ENCODE data around the gene GRK5. TPM values are rescaled to one million over a fixed set of nuclear protein-coding genes. Genes with fewer than 3 reads are reported as not detected.

The GRK5 gene
- total RNA-seq, 4 donors from 2014 or later, result 43.5 to 61.7 (median 48.9) TPM

DNA sequence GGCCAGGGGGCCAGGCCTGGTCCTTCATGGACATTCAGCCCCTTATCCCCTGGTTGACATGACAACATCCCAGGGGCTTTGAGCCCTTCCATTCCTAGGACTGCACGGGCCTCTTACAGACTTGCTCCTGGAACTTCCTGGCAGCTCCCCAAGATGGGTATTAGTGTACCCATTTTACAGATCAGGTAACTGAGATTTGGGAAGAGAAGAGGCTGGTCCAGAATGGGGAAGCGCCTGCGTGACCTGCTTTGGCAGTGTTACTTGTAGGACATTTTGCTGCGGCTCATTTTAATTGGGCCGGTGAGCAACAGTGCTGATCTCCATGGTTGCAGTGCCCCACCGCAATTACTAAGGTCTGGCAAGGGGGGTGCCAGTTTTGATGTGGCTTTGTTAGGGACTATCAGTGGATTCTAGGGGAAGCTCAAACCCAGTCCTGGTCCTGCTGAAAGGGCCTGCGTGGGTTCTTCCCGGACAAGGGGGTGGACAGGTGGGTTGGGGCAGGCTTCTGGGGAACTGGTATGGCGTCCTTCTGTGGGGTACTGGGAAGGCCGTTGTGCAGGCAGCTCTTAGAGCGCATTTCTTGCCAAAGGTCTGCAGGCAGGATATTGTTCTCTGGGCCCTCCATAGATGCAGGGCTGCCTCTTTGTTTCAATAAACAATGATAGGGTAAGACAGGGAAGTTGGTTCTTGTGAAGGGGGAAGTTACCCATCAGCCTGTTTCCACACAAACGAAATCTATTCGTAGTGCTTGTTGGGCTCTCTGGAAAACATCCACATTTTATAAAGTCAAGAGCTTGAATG, 197.5 kb downstream of the GRK5 start:
- H3K36me3 ChIP-seq, result peaks cover 0 to 2% (median 0%) of the 10 kb centered on the region in 3 donors
- 67 to 79% methylated on average over 13 of the region's 13 CpGs for WGBS, 2 donors
- H3K4me1 ChIP-seq, result peaks cover 0 to 54% (median 0%) of the 10 kb centered on the region in 4 donors

DNA sequence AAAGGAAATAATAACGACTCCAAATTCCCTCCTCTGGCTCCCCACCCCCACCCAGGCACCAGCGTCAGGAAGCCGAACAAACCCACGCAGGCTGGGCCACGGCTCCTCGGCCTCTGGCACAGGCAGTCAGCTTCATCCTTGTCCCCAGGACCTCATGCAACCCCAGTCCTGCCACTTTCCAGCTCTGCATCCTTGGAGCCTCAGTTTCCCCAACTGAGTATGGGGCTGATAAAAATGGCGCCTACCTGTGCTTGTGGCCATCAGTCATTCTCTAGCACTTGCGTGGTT, 198.1 kb downstream of the GRK5 start:
- Histone ChIP-seq H3K4me1 (peaks cover 0 to 58% (median 0%) of the 10 kb centered on the region in 4 donors), H3K4me3 (no peak overlapping the region), H3K27me3 (no peaks in the 10 kb centered on the region), H3K27ac (peak overlapping the region in 3 of 4 donors; percentile 10 to 53 (median 41)), H3K36me3 (no peaks in the 10 kb centered on the region), H3K9me3 (no peaks in the 10 kb centered on the region)
- TF ChIP-seq POLR2A (IDR thresholded peaks at IDR 0.05), result no peak
- TF ChIP-seq EP300 (IDR thresholded peaks at IDR 0.05), result no peak
- TF ChIP-seq, protein P1, sequence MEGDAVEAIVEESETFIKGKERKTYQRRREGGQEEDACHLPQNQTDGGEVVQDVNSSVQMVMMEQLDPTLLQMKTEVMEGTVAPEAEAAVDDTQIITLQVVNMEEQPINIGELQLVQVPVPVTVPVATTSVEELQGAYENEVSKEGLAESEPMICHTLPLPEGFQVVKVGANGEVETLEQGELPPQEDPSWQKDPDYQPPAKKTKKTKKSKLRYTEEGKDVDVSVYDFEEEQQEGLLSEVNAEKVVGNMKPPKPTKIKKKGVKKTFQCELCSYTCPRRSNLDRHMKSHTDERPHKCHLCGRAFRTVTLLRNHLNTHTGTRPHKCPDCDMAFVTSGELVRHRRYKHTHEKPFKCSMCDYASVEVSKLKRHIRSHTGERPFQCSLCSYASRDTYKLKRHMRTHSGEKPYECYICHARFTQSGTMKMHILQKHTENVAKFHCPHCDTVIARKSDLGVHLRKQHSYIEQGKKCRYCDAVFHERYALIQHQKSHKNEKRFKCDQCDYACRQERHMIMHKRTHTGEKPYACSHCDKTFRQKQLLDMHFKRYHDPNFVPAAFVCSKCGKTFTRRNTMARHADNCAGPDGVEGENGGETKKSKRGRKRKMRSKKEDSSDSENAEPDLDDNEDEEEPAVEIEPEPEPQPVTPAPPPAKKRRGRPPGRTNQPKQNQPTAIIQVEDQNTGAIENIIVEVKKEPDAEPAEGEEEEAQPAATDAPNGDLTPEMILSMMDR (IDR thresholded peaks at IDR 0.05), result no peak
- 48 to 49% methylated on average over 8 of the region's 8 CpGs for WGBS, 2 donors
- no peak for DNase-seq (ENCODE audit: low spot score in 2 of 2)

More for the DNA sequence above, 197.5 kb downstream of the GRK5 start:
- Histone ChIP-seq H3K27ac (peak overlapping the region in 3 of 4 donors; percentile 10 to 53 (median 41)), H3K9me3 (no peaks in the 10 kb centered on the region), H3K4me3 (no peak overlapping the region), H3K27me3 (no peaks in the 10 kb centered on the region)
- no peak for DNase-seq (ENCODE audit: low spot score in 2 of 2)
- TF ChIP-seq POLR2A (IDR thresholded peaks at IDR 0.05), result no peak
- no peak for TF ChIP-seq EP300 (IDR thresholded peaks at IDR 0.05)
- TF ChIP-seq, protein P1 (IDR thresholded peaks at IDR 0.05), result no peak

DNA sequence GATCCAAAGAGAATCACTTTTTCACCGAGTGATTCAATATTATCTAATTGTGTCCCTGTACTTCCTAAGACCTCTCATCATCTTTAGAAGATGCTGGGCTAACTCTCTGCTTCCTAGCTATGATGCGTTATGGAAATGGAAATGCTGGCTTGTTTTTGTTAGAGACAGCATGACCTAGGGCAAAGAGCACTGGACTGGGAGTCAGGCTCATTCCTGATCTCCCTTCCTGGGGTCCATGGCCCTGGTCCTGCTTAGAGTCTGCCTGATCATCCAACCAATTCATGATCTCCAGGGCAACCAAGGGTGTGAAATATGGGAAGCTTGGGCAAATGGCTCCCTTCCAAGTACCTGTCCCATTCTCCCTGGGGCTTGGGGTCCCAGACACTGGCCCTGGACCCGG, 198.8 kb downstream of the GRK5 start:
- Histone ChIP-seq H3K36me3 (no peaks in the 10 kb centered on the region), H3K4me3 (no peak overlapping the region), H3K27ac (peak overlapping the region; percentile 3 to 63 (median 39)), H3K27me3 (no peaks in the 10 kb centered on the region), H3K9me3 (no peaks in the 10 kb centered on the region), H3K4me1 (peaks cover 0 to 56% (median 0%) of the 10 kb centered on the region in 4 donors)
- 92% methylated on average over 3 of the region's 3 CpGs for WGBS, 2 donors
- TF ChIP-seq, protein P1 (IDR thresholded peaks at IDR 0.05), result no peak
- TF ChIP-seq POLR2A (IDR thresholded peaks at IDR 0.05) (no peak), EP300 (IDR thresholded peaks at IDR 0.05) (no peak)
- DNase-seq (ENCODE audit: low spot score in 2 of 2), result no peak

DNA sequence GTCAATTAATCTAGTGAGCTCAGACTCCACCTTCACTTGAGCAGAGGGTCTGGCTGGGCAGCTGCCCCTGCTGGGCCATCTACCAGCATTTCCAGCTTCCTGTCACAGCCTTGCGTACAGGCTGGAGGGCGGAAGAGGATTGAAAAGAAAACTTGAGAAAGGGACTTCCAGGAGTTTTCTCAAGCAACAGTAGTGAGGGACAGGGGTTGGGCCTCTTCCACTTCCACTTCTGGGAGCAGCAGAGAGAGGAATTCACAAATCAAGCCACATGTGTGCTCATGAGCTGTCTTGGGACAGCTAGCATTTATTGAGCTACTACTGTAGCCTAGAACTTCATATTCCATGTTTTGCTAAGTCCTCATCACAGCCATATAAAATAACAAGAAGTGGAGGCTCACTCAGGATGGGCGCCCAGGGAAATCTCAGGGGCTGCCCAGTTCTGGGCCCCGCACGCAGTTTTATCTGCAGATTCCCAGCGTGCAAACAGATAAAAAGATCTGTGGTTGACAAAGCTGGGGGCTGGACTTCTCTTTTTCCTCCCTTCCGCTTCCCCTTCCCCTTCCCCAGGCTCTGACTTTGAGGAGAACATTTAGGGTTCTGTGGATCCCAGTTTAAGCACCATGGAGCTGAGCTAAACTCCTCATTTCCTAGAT, 199.4 kb downstream of the GRK5 start:
- WGBS, 2 donors, result 88 to 91% methylated on average over 7 of the region's 7 CpGs
- Histone ChIP-seq H3K4me3 (no peak overlapping the region), H3K4me1 (peaks cover 0 to 56% (median 0%) of the 10 kb centered on the region in 4 donors), H3K36me3 (no peaks in the 10 kb centered on the region), H3K27me3 (no peaks in the 10 kb centered on the region), H3K9me3 (no peaks in the 10 kb centered on the region), H3K27ac (peak overlapping the region; percentile 3 to 63 (median 52))
- DNase-seq (ENCODE audit: low spot score in 2 of 2), result no peak
- TF ChIP-seq POLR2A (IDR thresholded peaks at IDR 0.05) (no peak), EP300 (IDR thresholded peaks at IDR 0.05) (no peak)
- TF ChIP-seq, protein P1 (IDR thresholded peaks at IDR 0.05), result no peak

DNA sequence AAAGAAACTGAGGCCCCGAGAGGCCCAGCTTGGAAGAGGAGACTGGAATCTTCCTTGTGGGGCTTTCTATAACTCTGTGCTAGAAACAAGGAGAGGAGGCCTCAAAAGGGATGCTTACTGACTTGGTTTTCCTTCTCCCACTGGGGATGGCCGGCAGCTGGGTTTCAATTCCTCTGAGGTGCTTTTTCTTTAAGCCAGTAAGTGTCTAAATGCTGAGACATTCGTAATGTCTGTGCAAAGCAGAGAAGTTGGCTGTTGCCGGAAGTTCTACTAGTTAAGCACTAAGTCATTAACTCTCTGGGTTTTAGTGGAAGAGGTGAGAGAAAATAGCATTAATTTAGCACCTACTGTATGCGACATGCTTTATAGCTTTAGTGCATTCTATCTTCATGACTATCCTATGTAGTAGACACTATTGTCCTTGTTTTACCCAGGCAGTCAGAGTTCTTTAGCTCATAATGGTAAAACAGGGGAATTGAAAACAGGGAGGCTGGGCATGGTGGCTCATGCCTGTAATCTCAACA, 199.9 kb downstream of the GRK5 start:
- WGBS, 2 donors, result 73% methylated on average over 5 of the region's 5 CpGs
- DNase-seq (ENCODE audit: low spot score in 2 of 2), result no peak
- Histone ChIP-seq H3K27ac (peak overlapping the region in 3 of 4 donors; percentile 52 to 63 (median 53)), H3K36me3 (no peaks in the 10 kb centered on the region), H3K4me1 (peaks cover 0 to 56% (median 5%) of the 10 kb centered on the region in 4 donors), H3K27me3 (no peaks in the 10 kb centered on the region), H3K9me3 (no peaks in the 10 kb centered on the region), H3K4me3 (no peak overlapping the region)
- TF ChIP-seq, protein P1 (IDR thresholded peaks at IDR 0.05), result no peak
- no peak for TF ChIP-seq EP300 (IDR thresholded peaks at IDR 0.05)
- no peak for TF ChIP-seq POLR2A (IDR thresholded peaks at IDR 0.05)

Data from tibial nerve (tissue), 4 donors.